Thoracic aorta (tissue), 2 donors: Measurements from ENCODE around the gene GPD2. TPM values are rescaled to one million over a fixed set of nuclear protein-coding genes. Genes with fewer than 3 reads are reported as not detected.

ENCODE experiments used
- ATAC-seq: fragments of 150-250 bp; one replicate; pipeline ENCODE4 v1.8.0; 2017; ENCODE audit warnings: low read depth; ENCODE audit not compliant: insufficient number of reproducible peaks, low FRiP score
- DNase-seq: peaks from one replicate; pipeline ENCODE4 v3.0.0-alpha.2; 2020; ENCODE audit warnings: low spot score
- H3K27ac ChIP-seq, 2 donors: fragments of 200-600 bp; sonication (generic); 1 replicate in 1 of 2; 2 replicates in 1 of 2; pipeline ENCODE4 v1.5.1; 2016; ENCODE audit warnings: mild to moderate bottlenecking in 2 of 2, moderate library complexity in 2 of 2
- H3K27me3 ChIP-seq: fragments of 200-600 bp; sonication (generic); replicated peaks from 2 replicates; pipeline ENCODE4 v1.6.0; 2016; ENCODE audit warnings: mild to moderate bottlenecking; ENCODE audit not compliant: insufficient read depth
- H3K36me3 ChIP-seq: fragments of 200-600 bp; sonication (generic); one replicate; pipeline ENCODE4 v1.5.1; 2016
- H3K4me1 ChIP-seq, 2 donors: fragments of 200-600 bp; sonication (generic); 1 replicate in 1 of 2; 2 replicates in 1 of 2; pipeline versions ENCODE4 v1.5.1 to v1.6.0; 2016; ENCODE audit warnings: low read depth in 2 of 2, mild to moderate bottlenecking in 1 of 2; ENCODE audit not compliant: control insufficient read depth in 1 of 2
- H3K4me3 ChIP-seq: fragments of 200-600 bp; sonication (generic); 2 replicates; pipeline ENCODE4 v1.5.1; 2016; ENCODE audit warnings: mild to moderate bottlenecking
- H3K9me3 ChIP-seq: fragments of 200-600 bp; sonication (generic); 2 replicates; pipeline ENCODE4 v1.5.1; 2016
- CTCF ChIP-seq: fragments of 200-600 bp; sonication (generic); IDR thresholded peaks from one replicate; pipeline ENCODE4 v1.5.1; 2019; ENCODE audit warnings: antibody characterized with exemption
- total RNA-seq, 2 donors: library from RNA; depleted of rRNA; stranded (reverse); fragments of >200 nt; gene quantifications; one replicate each; pipeline versions ENCODE4 v1.1.0 to v1.2.3, GENCODE V29; 2016

GPD2 gene
- total RNA-seq, 2 donors from 2014 or later = 13.7 to 31.7 TPM

GRCh38 chr2:156405586-156405985 is 30.6 kb upstream of the GPD2 start:
- no peaks in the 10 kb centered on the region for H3K4me1 ChIP-seq
- no peak for TF ChIP-seq CTCF
- no peaks in the 10 kb centered on the region for H3K27me3 ChIP-seq
- no peaks in the 10 kb centered on the region for H3K9me3 ChIP-seq
- no peak overlapping the region for H3K4me3 ChIP-seq
- H3K27ac ChIP-seq = no peak overlapping the region
- DNase-seq = no peak
- H3K36me3 ChIP-seq = no peaks in the 10 kb centered on the region
- no peak for ATAC-seq

- no peak for TF ChIP-seq CTCF
- Histone ChIP-seq H3K9me3 (no peaks in the 10 kb centered on the region), H3K4me1 (no peaks in the 10 kb centered on the region), H3K4me3 (no peak overlapping the region), H3K27me3 (no peaks in the 10 kb centered on the region), H3K27ac (no peak overlapping the region), H3K36me3 (no peaks in the 10 kb centered on the region)
- DNase-seq = no peak
- ATAC-seq = no peak
These were observed 24.3 kb upstream of the GPD2 start for GRCh38 chr2:156411835-156412234.

GRCh38 chr2:156421851-156422250 is 14.3 kb upstream of the GPD2 start:
- H3K9me3 ChIP-seq = no peaks in the 10 kb centered on the region
- peaks cover 0 to 3% of the 10 kb centered on the region in 2 donors for H3K4me1 ChIP-seq
- no peak for ATAC-seq
- no peak for DNase-seq
- H3K4me3 ChIP-seq = no peak overlapping the region
- H3K27ac ChIP-seq = no peak overlapping the region
- no peak for TF ChIP-seq CTCF
- H3K36me3 ChIP-seq = no peaks in the 10 kb centered on the region
- H3K27me3 ChIP-seq = no peaks in the 10 kb centered on the region

GRCh38 chr2:156423674-156424282 is 12.4 kb upstream of the GPD2 start:
- no peak for TF ChIP-seq CTCF
- Histone ChIP-seq H3K4me1 (peaks cover 0 to 6% of the 10 kb centered on the region in 2 donors), H3K27me3 (no peaks in the 10 kb centered on the region), H3K27ac (no peak overlapping the region), H3K9me3 (no peaks in the 10 kb centered on the region), H3K4me3 (peak overlapping the region; percentile 24), H3K36me3 (no peaks in the 10 kb centered on the region)
- DNase-seq (no peak), ATAC-seq (no peak)

GRCh38 chr2:156427074-156427473 is 9.1 kb upstream of the GPD2 start:
- Histone ChIP-seq H3K36me3 (no peaks in the 10 kb centered on the region), H3K9me3 (no peaks in the 10 kb centered on the region), H3K4me3 (no peak overlapping the region), H3K27ac (no peak overlapping the region), H3K27me3 (no peaks in the 10 kb centered on the region), H3K4me1 (peaks cover 11 to 28% of the 10 kb centered on the region in 2 donors)
- DNase-seq = no peak
- TF ChIP-seq CTCF = no peak
- ATAC-seq = no peak
